DND-41 (cell line): Measurements from ENCODE around the gene IRF4.

Experiments
- ATAC-seq: fragments of 200-7000 bp; cut with Tn5 transposase; 3 replicates; pipeline ENCODE4 v1.9.1; 2021; ENCODE audit warnings: low read depth; ENCODE audit not compliant: insufficient read depth
- DNase-seq: peaks from one replicate; pipeline ENCODE4 v3.0.0-alpha.2; 2020
- H2AFZ ChIP-seq: 2 replicates; pipeline ENCODE4 v1.6.0; 2012; ENCODE audit warnings: low read depth, low read length
- H3K27ac ChIP-seq: 2 replicates; pipeline ENCODE4 v1.5.1; 2012; ENCODE audit warnings: low read length, inconsistent platforms
- H3K27me3 ChIP-seq: fragments of 200-600 bp; sonication (generic); 2 replicates; pipeline ENCODE4 v1.6.0; 2012; ENCODE audit warnings: low read length, mild to moderate bottlenecking, inconsistent platforms; ENCODE audit not compliant: insufficient read depth, poor library complexity
- H3K36me3 ChIP-seq: 2 replicates; pipeline ENCODE4 v1.5.1; 2012; ENCODE audit warnings: low read length, inconsistent platforms; ENCODE audit not compliant: insufficient read depth
- H3K4me1 ChIP-seq: 2 replicates; pipeline ENCODE4 v1.5.1; 2012; ENCODE audit warnings: mild to moderate bottlenecking, low read length; ENCODE audit not compliant: insufficient read depth
- H3K4me2 ChIP-seq: 2 replicates; pipeline ENCODE4 v1.6.0; 2012; ENCODE audit warnings: mild to moderate bottlenecking, moderate library complexity, low read length, inconsistent platforms; ENCODE audit not compliant: insufficient read depth
- H3K4me3 ChIP-seq, 2 experiments: fragments of 200-600 bp in 1 of 2; shearing (Covaris generic) in 1 of 2; 2 replicates each; pipeline ENCODE4 v1.5.1; 2012 to 2016; ENCODE audit warnings: inconsistent platforms in 2 of 2, low read length in 2 of 2, mild to moderate bottlenecking in 2 of 2, low read depth in 1 of 2, moderate library complexity in 1 of 2
- H3K79me2 ChIP-seq: 2 replicates; pipeline ENCODE4 v1.6.0; 2012; ENCODE audit warnings: low read length, inconsistent platforms; ENCODE audit not compliant: insufficient read depth
- H3K9ac ChIP-seq: 2 replicates; pipeline ENCODE4 v1.6.0; 2012; ENCODE audit warnings: low read depth, mild to moderate bottlenecking, inconsistent platforms, low read length, moderate library complexity
- H3K9me3 ChIP-seq: 2 replicates; pipeline ENCODE4 v1.5.1; 2012; ENCODE audit warnings: low read length, moderate library complexity, mild to moderate bottlenecking, inconsistent platforms; ENCODE audit not compliant: insufficient read depth, severe bottlenecking
- H4K20me1 ChIP-seq: 2 replicates; pipeline ENCODE4 v1.6.0; 2012; ENCODE audit warnings: low read length; ENCODE audit not compliant: insufficient read depth
- EZH2 ChIP-seq: IDR thresholded peaks from 3 replicates; pipeline ENCODE4 v1.6.1; 2012; ENCODE audit warnings: borderline replicate concordance, low read depth, mild to moderate bottlenecking, moderate library complexity, low read length, inconsistent platforms; ENCODE audit not compliant: severe bottlenecking
- TF ChIP-seq, protein P1 (sequence below): IDR thresholded peaks from 2 replicates; pipeline ENCODE4 v1.5.1; 2012; ENCODE audit warnings: borderline replicate concordance, low read length, moderate library complexity, mild to moderate bottlenecking; ENCODE audit not compliant: poor library complexity, severe bottlenecking; ENCODE audit errors: extremely low read depth

IRF4 gene

DNA sequence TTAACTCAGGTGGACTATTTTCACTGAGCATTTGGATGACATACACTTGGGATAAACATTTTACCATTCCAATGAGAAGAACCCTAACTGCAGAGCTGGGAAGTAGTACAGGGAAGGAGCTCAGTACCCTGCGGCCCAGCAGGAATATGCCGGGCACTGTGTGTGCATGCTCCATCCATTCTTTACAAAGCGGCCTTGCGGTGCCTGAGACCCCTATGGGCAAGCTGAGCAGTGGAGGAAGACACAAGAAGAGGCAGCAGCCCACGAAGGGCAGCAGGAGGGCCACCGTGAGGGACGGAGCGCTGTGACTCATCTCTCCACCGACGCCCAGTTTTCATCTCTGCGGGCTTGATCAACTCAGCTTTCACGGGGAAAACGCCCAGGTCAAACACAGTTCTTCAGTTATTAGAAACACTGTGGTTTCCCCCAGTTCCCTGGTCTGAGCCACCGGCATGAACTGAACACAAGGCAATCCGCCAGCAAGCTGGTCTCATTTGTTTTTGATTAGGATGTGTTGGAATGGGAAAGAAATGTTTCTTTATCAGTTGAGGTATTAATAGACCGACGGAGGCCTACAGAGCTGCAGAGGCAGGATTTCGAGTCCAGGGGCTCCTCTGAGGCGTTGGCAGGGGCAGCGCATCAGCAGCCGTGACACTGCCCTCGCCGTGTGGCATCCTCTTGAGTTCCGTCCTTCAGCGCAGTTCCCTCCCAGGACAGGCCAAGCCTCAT lies 44.9 kb downstream of the IRF4 start:
- H3K9ac ChIP-seq = no peak overlapping the region
- H3K79me2 ChIP-seq = no peaks in the 10 kb centered on the region
- TF ChIP-seq, protein P1, sequence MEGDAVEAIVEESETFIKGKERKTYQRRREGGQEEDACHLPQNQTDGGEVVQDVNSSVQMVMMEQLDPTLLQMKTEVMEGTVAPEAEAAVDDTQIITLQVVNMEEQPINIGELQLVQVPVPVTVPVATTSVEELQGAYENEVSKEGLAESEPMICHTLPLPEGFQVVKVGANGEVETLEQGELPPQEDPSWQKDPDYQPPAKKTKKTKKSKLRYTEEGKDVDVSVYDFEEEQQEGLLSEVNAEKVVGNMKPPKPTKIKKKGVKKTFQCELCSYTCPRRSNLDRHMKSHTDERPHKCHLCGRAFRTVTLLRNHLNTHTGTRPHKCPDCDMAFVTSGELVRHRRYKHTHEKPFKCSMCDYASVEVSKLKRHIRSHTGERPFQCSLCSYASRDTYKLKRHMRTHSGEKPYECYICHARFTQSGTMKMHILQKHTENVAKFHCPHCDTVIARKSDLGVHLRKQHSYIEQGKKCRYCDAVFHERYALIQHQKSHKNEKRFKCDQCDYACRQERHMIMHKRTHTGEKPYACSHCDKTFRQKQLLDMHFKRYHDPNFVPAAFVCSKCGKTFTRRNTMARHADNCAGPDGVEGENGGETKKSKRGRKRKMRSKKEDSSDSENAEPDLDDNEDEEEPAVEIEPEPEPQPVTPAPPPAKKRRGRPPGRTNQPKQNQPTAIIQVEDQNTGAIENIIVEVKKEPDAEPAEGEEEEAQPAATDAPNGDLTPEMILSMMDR = no peak
- no peak for TF ChIP-seq EZH2
- H3K27me3 ChIP-seq = no peaks in the 10 kb centered on the region
- no peak overlapping the region for H3K4me3 ChIP-seq
- H4K20me1 ChIP-seq = no peaks in the 10 kb centered on the region
- no peaks in the 10 kb centered on the region for H3K4me1 ChIP-seq
- no peaks in the 10 kb centered on the region for H3K36me3 ChIP-seq
- H2AFZ ChIP-seq = no peak overlapping the region
- no peaks in the 10 kb centered on the region for H3K9me3 ChIP-seq
- ATAC-seq (no peak), DNase-seq (no peak)
- H3K27ac ChIP-seq = no peak overlapping the region
- no peak overlapping the region for H3K4me2 ChIP-seq

DNA sequence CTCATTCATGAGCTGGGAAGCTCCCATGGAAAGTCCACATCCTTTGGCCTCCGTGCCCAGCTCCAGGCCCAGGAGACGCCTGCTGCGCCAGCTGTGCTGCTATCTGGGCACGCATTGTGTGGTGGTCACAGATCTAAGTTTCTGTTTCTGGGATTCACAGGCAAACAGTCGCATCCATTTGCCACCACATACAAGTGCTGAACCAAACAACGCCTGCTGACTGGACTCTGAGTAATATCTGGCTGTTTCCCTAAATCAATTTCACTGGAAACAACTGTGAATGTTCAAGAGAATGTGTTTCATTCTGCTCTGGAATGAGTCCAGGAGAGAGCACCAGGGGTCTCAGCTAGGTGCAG lies 45.5 kb downstream of the IRF4 start:
- Histone ChIP-seq H3K27me3 (no peaks in the 10 kb centered on the region), H3K27ac (no peak overlapping the region), H3K9me3 (no peaks in the 10 kb centered on the region), H3K79me2 (no peaks in the 10 kb centered on the region), H3K4me1 (no peaks in the 10 kb centered on the region), H3K36me3 (no peaks in the 10 kb centered on the region), H3K4me2 (no peak overlapping the region), H4K20me1 (no peaks in the 10 kb centered on the region), H3K9ac (no peak overlapping the region), H3K4me3 (no peak overlapping the region), H2AFZ (no peak overlapping the region)
- TF ChIP-seq, protein P1 = no peak
- no peak for TF ChIP-seq EZH2
- DNase-seq (no peak), ATAC-seq (no peak)

DNA sequence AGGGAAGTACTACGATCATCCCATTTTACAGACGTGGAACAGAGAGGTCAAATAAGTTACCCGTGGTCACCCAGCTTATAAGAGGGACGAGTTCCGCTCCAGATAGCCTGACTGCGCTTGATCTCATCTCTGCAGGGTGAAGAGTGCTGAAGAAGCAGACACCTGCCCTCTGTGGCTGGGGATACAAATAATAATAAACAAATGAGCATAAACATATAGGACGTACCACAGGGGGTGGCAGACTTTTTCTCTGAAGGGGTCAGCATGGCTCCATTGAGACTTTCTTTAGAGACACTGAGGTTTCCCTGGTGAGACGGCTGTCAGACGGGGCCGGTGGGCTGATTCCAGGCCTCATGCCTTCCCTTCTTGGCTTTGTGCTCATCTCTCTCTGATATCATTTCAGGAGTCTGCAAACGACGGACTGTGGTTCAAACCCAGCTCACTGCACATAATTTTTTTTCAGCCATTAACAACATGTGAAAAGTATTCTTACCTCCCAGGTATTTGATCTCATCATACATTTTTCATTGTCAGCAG lies 47.1 kb downstream of the IRF4 start:
- no peaks in the 10 kb centered on the region for H3K4me1 ChIP-seq
- H3K9ac ChIP-seq = no peak overlapping the region
- no peaks in the 10 kb centered on the region for H3K79me2 ChIP-seq
- TF ChIP-seq, protein P1 = no peak
- no peak for TF ChIP-seq EZH2
- no peaks in the 10 kb centered on the region for H4K20me1 ChIP-seq
- H3K27ac ChIP-seq = no peak overlapping the region
- DNase-seq (no peak), ATAC-seq (no peak)
- H3K4me3 ChIP-seq = no peak overlapping the region
- H2AFZ ChIP-seq = no peak overlapping the region
- no peaks in the 10 kb centered on the region for H3K9me3 ChIP-seq
- no peak overlapping the region for H3K4me2 ChIP-seq
- no peaks in the 10 kb centered on the region for H3K27me3 ChIP-seq
- H3K36me3 ChIP-seq = no peaks in the 10 kb centered on the region
